ENCODE data around the gene NR4A3.
"Not testable (repeated sequence)": the region's sequence is repeated elsewhere in the genome, so short reads cannot be mapped to it uniquely, and the experiment has no call there.

The NR4A3 gene

GRCh38 chr9:99821396-99822108 is at the start of gene NR4A3:
Gene NR4A3 (plus strand): TSS chr9:99821885. CDS start chr9:99828043, 6,158 bp downstream.
- peak; percentile 83 to 88 for DNase-seq

- DNase-seq, result no peak
Measured at GRCh38 chr9:99773468-99774138, 48.1 kb upstream of the NR4A3 start.

DNA sequence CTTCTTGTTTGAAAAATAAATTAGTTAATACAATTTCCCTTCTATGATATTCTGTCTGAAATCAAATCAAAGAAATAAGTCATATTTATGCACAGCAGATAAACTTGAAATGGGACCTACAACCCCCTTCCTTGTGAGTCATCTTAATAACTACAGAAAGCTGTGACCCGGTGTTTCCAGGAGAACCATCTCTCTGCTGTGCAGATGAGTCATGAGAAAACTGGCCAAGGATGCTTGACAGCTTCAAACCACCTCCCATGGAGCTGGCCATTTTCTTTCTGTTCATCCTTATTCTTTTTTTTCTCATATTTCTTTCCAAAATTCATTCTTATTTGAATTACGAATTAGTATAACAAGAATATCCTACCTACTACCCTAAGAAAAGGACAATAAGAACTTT is 43.4 kb upstream of the NR4A3 start:
- peak; percentile 12 to 43 for DNase-seq

- DNase-seq, result no peak
Measured at GRCh38 chr9:99778836-99779235, 42.8 kb upstream of the NR4A3 start.

GRCh38 chr9:99779277-99779676 is 42.4 kb upstream of the NR4A3 start:
- DNase-seq, result no peak

DNA sequence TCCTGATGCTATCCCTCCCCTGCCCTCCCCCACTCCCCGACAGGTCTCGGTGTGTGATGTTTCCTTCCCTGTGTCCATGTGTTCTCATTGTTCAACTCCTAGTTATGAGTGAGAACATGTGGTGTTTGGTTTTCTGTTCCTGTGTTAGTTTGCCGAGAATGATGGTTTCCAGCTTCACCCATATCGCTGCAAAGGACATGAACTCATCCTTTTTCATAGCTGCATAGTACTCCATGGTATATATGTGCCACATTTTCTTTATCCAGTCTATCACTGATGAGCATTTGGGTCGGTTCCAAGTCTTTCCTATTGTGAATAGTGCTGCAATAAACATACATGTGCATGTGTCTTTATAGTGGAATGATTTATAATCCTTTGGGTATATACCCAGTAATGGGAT is 39.3 kb upstream of the NR4A3 start:
- not testable (repeated sequence) for DNase-seq

- no peak for DNase-seq
Measured at GRCh38 chr9:99782962-99783718, 38.5 kb upstream of the NR4A3 start.

GRCh38 chr9:99783799-99784198 is 37.9 kb upstream of the NR4A3 start:
- no peak for DNase-seq

- no peak for DNase-seq
Measured at GRCh38 chr9:99785010-99785590, 36.6 kb upstream of the NR4A3 start.

DNA sequence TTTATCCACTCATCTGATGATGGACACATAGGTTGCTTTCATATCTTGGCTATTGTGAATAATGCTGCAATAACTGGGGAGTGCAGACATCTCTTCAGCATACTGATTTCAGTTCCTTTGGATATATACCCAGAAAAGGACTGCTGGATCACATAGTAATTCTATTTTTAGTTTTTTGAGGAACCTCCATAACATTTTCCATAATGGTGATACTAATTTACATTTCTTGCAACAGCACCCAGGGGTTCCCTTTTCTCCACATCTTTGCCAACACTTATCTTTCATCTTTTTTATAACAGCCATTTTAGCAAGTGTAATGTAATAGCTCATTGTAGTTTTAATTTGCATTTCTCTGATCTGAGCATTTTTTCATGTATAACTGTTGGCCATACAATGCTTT is 34.1 kb upstream of the NR4A3 start:
- DNase-seq, result no peak

GRCh38 chr9:99793528-99793927 is 28.2 kb upstream of the NR4A3 start:
- DNase-seq, result no peak

DNA sequence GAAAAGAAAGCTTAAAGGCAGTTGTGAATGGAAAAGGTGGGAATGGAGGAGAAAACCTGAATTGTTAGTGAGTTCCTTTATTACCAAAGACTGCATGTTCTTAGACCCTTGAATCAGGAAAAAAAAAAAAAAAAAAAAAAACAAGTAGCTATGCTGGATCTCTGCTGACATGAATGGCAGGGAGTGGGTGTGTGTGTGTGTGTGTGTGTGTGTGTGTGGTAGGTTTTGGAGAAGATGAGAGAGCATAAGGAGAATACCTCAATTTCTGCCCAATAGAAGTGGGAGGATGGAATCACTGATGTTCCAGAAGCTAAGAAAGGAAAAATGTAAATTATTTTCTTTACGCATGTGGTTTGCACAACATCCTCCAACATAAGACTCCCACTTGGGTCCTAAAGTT is 25.5 kb upstream of the NR4A3 start:
- DNase-seq, result no peak

- no peak for DNase-seq
Measured at GRCh38 chr9:99801775-99802174, 19.9 kb upstream of the NR4A3 start.

- DNase-seq, result no peak
Measured at GRCh38 chr9:99803694-99804093, 18.0 kb upstream of the NR4A3 start.

GRCh38 chr9:99807276-99807852 is 14.3 kb upstream of the NR4A3 start:
- peak; percentile 59 to 73 for DNase-seq

- DNase-seq, result no peak
Measured at GRCh38 chr9:99807956-99808355, 13.7 kb upstream of the NR4A3 start.

DNA sequence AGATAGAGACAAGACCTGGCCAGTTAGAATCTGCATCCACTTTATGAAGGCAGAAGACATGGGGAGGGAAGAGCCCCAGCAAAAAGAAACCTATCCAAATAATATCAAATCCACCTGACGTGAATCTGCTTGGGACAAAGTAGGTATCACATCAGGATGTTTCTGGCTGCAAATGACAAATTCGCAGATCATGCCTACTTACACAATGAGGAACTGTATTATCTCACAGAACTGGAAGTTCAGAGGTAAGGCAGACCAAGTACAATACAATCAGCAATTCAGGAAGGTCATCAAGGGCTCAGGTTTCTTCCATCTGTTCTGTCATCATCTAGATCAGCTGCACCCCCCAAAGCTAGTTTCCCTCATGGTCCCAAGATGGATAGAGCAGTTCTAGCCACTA is 13.2 kb upstream of the NR4A3 start:
- no peak for DNase-seq

DNA sequence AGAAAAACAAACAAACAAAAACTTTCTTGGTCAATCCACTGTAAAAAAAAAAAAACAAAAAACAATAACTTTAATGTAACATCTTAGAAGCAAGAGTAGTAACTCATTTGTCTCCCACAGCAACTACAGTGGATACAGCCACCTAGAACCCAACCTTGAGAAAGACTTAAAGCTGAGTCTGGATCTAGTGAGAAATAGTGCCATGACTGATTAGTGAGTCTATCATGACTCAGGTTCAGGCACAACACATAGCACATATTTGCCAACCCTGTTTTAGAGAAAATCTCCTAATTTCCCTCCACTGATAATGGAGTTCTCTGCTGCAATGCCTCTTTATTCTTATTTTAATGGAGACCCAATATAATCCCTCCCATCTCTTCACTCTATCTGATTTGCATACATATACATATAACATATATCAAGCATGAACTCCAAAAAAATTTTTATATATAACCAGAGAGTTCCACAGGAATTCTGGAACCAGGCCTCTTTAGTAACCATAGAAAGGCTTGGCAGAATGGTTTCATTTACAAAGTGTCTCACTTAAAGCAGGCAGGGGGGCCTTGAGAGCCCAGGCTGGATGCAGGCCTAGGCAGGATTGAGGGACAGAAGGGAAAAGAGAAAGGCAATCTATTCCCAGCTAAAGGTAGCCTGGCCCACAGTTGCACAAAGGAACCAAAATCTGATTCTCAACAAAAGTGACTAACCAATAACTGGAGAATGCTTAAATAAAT is 11.9 kb upstream of the NR4A3 start:
- no peak for DNase-seq

- no peak for DNase-seq
Measured at GRCh38 chr9:99811172-99811571, 10.5 kb upstream of the NR4A3 start.

DNA sequence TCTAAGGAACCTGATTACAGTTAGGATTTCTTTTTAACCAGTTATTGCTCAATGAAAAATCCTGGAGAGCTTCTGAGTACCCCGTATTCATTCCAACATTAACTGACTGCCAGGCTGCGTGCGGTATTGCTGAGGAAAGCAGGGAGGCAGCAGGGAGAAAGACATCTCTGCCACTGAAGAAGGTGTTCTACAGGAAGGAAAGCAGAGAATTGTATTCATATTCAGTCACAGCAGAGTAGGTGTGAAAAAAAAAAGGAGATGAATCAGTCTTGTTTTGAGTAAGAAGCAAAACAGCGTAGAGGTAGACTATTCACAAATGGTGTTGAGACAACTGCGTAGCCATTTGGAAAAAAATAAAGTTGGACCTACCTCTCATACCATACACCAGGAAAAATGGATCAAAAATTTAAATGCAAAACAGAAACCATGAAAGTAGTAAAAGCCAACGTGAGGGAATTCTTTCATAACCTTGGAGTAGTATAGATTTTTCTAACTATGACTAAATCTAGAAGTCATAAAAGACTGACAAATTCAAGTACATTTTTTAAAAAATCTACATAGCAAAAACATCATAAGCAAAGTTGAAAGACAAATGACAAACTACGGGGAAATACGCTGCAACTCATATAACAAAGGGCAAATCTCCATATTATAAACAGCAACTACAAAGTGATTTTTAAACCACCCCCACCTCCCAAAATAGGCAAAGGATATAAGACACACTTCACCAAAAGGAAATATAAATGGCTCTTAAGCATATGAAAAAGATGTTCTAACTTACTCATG is 9.9 kb upstream of the NR4A3 start:
- DNase-seq, result no peak

DNA sequence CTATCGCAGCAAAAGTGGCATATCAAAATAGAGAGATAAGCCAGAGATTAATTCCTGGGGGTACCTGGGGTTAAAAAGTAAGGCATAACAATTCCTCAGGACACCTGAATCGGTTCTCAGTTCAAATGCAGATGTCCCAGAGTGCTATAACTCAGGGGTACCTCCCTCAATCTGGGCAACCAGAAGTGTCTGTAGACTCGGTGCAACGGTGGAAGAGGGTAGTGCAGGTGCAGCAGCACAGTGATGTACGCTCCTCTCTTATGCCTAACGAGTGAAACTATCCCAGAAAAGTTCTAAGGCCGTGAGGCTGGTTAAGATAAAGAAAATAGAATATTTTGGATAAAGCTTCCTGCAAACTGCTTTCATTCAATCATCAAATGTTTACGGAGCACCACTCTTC is 7.9 kb upstream of the NR4A3 start:
- no peak for DNase-seq

DNA sequence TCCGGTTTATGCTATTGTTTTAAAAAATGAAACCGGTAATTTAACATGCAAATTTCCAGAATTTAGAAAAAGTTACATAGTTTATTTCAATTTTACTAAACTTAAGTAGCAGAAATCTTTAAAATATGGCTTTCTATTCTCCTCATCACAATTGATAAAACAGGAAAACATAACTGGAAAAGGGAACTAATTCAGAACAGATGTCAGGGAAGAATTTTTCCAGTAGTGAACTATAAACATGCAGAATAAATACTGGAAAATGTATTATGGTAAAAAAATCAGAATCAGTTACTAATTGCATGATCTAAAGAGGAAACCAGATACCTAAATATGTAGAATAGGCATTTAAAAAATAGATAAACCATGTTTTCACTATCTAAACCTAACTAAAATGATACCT is 7.3 kb upstream of the NR4A3 start:
- DNase-seq, result no peak

All from activated CD4-positive, alpha-beta T cell treated with anti-CD3 and anti-CD28 coated beads, Interleukin-2, amount 50 U/mL, for 48 hours (primary cell).